ENCODE measurements around the gene GPRC5D.

The GPRC5D gene

GRCh38 chr12:12936983-12937491, 14.9 kb downstream of the GPRC5D start:
- DNase-seq (ENCODE audit: low read depth in 2 of 2), result no peak

GRCh38 chr12:12934556-12934955, 17.4 kb downstream of the GPRC5D start:
- DNase-seq (ENCODE audit: low read depth in 2 of 2), result no peak

DNA sequence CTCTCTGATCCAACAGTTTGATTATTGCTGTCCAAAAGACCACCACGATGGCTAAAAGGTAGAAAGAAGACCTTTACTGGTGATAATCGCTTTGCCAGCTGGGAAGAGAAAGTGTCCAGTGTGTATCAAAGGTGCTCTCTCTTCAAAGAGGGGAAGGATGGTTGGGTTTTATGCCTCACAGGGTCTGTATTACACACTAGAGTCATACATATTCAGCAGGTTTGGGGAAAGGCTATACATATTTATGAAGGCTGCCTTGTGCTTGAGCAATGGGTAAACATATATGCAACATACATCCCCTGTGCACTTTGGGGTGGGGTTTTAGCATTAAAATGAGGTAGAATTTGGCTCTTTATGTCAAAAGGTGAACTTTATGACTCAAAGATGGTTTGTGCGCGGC, 18.2 kb downstream of the GPRC5D start:
- no peak for DNase-seq (ENCODE audit: low read depth in 2 of 2)

GRCh38 chr12:12930633-12931219, 21.2 kb downstream of the GPRC5D start:
- no peak for DNase-seq (ENCODE audit: low read depth in 2 of 2)

- DNase-seq (ENCODE audit: low read depth in 2 of 2), result no peak
Measured at GRCh38 chr12:12929696-12930095, 22.3 kb downstream of the GPRC5D start.

GRCh38 chr12:12927211-12928079, 24.5 kb downstream of the GPRC5D start:
- peak in 1 of 2 donors; percentile 3 for DNase-seq (ENCODE audit: low read depth in 2 of 2)

DNA sequence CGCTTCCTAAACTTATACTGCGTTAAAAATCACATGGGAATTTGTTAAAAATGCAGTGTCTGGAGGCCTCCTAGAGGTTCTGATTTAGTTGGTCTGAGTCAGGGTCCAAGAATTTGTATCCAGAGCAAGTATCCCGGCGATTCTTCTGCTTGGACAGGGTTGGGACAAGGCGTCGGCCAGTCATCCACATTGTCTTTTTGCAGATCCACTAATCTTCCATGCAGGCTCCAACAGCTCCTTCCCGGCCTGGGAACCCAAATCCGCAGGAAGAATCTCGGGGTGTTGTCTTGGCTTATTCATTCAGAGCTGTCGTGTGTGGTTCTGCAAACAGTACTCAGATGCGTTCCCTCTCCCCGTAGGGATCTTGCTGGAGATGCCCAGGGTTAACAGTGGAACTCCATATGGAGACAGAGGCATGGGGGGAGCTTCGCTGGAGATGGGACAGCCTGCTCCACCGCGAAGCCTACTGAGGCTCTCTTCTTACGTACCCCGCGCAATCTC, 25.3 kb downstream of the GPRC5D start:
- no peak for DNase-seq (ENCODE audit: low read depth in 2 of 2)

DNA sequence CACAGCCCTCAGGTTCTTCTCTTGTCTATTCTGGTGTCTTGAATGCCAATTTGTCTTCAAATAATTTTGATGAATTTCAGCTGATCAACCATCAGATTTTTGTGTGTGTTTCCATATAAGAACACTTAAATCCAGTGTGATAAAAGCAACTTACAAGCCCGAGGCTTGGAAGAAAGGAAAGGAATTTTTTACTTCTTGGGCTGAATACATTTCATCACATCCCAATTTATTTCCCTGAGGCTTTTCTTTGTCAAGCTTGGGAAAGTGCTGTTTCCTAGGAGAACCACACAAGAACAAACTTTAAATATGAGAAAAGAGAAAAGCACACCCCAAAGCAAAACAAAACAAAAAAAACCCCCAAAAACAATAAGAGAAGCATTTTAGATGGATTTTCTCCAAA, 26.6 kb downstream of the GPRC5D start:
- DNase-seq (ENCODE audit: low read depth in 2 of 2), result no peak

- no peak for DNase-seq (ENCODE audit: low read depth in 2 of 2)
Measured at GRCh38 chr12:12924169-12924568, 27.8 kb downstream of the GPRC5D start.

- DNase-seq (ENCODE audit: low read depth in 2 of 2), result no peak
Measured at GRCh38 chr12:12922978-12923377, 29.0 kb downstream of the GPRC5D start.

DNA sequence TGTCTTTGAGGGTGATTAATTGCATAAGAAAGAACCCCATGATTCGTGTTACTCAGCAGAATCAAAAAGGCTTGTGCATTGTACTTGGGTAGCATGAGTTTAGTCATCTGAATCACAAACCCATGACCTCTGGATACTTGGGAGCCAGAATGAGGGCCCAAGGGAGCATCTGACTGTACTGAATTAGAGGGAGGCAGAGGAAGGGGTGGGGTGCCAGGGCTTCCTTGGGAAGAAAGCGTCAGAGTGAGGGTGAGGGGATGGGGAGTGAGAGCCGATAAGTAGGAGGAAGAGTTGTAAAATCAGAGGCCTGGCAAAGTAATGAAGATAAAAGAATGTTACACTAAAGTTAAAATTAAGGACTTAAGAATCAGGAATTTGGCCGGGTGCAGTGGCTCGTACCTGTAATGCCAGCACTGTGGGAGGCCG, 29.8 kb downstream of the GPRC5D start:
- DNase-seq (ENCODE audit: low read depth in 2 of 2), result no peak

- DNase-seq (ENCODE audit: low read depth in 2 of 2), result no peak
Measured at GRCh38 chr12:12919666-12920435, 32.1 kb downstream of the GPRC5D start.

- DNase-seq (ENCODE audit: low read depth in 2 of 2), result no peak
Measured at GRCh38 chr12:12918781-12919389, 33.1 kb downstream of the GPRC5D start.

DNA sequence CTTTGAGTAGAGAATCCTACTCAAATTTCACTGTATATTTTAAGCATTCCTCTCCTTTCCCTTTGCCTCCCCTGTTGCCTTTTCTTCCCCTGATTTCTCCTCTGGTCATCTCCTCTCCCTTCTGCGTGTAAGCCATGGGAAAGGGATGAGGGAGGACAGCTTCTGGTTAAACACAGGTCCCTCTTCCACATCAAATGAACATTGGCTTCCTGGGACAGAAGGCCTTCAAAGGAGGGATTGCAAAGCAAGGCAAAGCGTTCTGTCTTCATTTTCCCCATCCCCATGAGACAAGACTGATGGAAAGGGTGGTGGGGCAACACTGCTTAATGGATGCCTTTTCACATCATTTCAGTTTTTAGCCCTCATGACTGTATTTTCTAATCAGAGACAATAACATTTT, 34.5 kb downstream of the GPRC5D start:
- DNase-seq (ENCODE audit: low read depth in 2 of 2), result no peak

DNA sequence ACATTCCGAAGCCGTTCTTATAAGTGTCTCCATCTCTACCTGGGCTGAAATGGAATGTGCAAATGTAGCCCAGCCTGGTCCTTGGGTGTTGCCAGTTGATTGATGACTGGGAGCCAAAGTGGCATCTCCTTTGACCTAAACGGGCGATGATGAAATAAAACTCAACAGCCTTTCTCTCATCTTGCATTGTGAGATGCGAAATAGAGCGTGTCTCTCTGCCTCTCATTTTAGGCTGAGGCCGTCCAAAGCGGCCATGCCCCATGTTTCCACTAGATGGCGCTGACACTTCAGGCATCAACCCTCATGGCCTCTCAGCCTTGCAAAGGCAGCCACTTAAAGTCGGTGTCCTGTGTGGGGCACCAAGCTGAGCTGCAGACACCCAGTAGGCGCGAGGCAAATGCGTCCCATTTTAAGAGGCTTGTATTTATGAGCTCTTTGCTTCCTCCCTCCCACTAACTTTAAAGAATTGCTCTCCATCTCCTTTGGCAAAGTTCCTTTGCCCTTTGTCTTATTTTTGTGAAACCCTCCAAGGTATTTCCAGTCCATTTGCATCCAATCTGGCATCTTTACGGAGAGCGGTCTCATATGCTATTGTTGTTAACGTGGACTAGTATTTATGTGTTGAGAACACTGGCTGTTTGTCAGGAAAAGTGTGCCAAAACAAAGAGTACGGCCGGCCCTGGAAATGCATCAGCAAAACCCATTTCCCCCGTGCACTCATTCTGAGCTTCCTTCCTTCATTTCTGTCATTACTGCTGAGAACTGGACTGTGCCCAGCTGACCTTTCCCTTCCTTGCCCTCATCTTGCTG, 35.6 kb downstream of the GPRC5D start:
- peak; percentile 58 to 67 for DNase-seq (ENCODE audit: low read depth in 2 of 2)

GRCh38 chr12:12915656-12916055, 36.3 kb downstream of the GPRC5D start:
- DNase-seq (ENCODE audit: low read depth in 2 of 2), result no peak

DNA sequence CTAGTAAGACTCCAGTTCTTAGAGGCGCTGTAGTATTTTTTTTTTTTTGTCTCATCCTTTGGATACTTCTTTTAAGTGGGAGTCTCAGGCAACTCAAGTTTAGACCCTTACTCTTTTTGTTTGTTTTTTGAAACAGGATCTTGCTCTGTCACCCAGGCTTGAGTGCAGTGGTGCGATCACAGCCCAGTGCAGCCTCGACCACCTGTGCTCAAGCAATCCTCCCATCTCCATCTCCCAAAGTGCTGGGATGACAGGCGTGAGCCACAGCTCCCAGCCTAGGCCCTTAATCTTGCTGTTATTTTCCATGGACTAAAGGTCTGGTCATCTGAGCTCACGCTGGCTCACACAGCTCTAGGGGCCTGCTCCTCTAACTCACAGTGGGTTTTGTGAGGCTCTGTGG, 39.3 kb downstream of the GPRC5D start:
- no peak for DNase-seq (ENCODE audit: low read depth in 2 of 2)

- no peak for DNase-seq (ENCODE audit: low read depth in 2 of 2)
Measured at GRCh38 chr12:12909995-12910420, 42.0 kb downstream of the GPRC5D start.

DNA sequence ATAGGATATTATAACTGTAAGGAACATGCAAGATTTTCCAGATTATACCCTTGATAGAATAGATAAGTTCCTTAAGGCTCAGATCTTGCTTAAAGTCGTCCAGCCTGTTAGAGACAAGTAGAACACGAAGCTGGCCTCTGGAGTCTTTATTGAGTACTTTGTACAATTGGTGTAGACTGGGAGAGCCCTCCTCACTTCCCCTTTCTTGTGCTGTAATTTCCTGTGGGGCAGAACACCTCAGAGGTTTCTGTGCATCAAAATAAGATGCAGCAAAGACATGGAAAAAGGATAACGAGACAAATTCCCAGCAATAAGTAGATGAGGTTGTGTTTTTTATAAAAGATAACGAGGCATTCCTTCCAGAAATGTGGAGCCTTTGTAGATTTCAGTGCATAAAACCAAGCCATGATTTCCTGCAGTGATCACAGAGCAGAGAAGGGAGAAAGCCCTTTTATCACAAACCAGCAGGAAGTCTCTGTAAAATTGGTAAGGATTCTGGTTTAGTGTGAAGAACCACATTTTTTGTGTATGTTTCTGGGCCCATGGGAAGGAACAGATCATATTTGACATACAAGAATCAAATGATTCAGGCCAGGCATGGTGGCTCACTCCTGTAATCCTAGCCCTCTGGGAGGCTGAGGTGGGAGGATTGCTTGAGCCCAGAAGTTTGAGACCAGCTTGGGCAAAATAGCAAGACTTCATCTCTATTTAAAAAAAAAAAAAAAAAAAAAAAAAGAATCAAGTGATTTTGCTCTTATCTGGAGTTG, 42.6 kb downstream of the GPRC5D start:
- no peak for DNase-seq (ENCODE audit: low read depth in 2 of 2)

DNA sequence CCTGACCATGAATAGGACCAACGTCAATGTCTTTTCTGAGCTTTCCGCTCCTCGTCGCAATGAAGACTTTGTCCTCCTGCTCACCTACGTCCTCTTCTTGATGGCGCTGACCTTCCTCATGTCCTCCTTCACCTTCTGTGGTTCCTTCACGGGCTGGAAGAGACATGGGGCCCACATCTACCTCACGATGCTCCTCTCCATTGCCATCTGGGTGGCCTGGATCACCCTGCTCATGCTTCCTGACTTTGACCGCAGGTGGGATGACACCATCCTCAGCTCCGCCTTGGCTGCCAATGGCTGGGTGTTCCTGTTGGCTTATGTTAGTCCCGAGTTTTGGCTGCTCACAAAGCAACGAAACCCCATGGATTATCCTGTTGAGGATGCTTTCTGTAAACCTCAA, 43.3 kb downstream of the GPRC5D start:
- no peak for DNase-seq (ENCODE audit: low read depth in 2 of 2)

Measured in stimulated activated CD8-positive, alpha-beta memory T cell treated with anti-CD3 and anti-CD28 coated beads, Interleukin-15, amount 100 ng/mL, for 48 hours (primary cell).